GM21717 (cell line): ENCODE data around the gene NSD2.

ENCODE experiments used
- ATAC-seq: cut with Tn5 transposase; IDR thresholded peaks from one replicate; pipeline ENCODE4 v1.9.1; 2021; ENCODE audit warnings: mild to moderate bottlenecking, moderate library complexity; ENCODE audit not compliant: unreplicated experiment

NSD2 gene

GRCh38 chr4:1939664-1940509 is 68.7 kb downstream of the NSD2 start:
- ATAC-seq, result no peak

- no peak for ATAC-seq
These were observed 69.4 kb downstream of the NSD2 start for GRCh38 chr4:1940566-1940965.

- no peak for ATAC-seq
These were observed 72.7 kb downstream of the NSD2 start for GRCh38 chr4:1943928-1944327.

GRCh38 chr4:1945124-1945895 is 74.1 kb downstream of the NSD2 start:
- ATAC-seq, result no peak

GRCh38 chr4:1945912-1946311 is 74.7 kb downstream of the NSD2 start:
- no peak for ATAC-seq

- no peak for ATAC-seq
These were observed 77.0 kb downstream of the NSD2 start for GRCh38 chr4:1948232-1948631.

GRCh38 chr4:1948892-1949436 is 77.8 kb downstream of the NSD2 start:
- ATAC-seq, result no peak

GRCh38 chr4:1950369-1950768 is 79.2 kb downstream of the NSD2 start:
- ATAC-seq, result no peak

GRCh38 chr4:1952058-1952700 is 81.0 kb downstream of the NSD2 start:
- ATAC-seq, result no peak

- no peak for ATAC-seq
These were observed 81.5 kb downstream of the NSD2 start for GRCh38 chr4:1952719-1953118.

GRCh38 chr4:1953335-1953734 is 82.1 kb downstream of the NSD2 start:
- ATAC-seq, result no peak

GRCh38 chr4:1956631-1957030 is 85.4 kb downstream of the NSD2 start:
- ATAC-seq, result no peak

GRCh38 chr4:1958276-1959103 is 87.3 kb downstream of the NSD2 start:
- no peak for ATAC-seq

GRCh38 chr4:1959104-1959384 is 87.9 kb downstream of the NSD2 start:
- ATAC-seq, result no peak

GRCh38 chr4:1960170-1960825 is 89.1 kb downstream of the NSD2 start:
- no peak for ATAC-seq

GRCh38 chr4:1961038-1961437 is 89.8 kb downstream of the NSD2 start:
- ATAC-seq, result no peak

GRCh38 chr4:1961563-1961962 is 90.4 kb downstream of the NSD2 start:
- no peak for ATAC-seq

GRCh38 chr4:1962980-1963379 is 91.8 kb downstream of the NSD2 start:
- no peak for ATAC-seq

GRCh38 chr4:1964443-1964842 is 93.2 kb downstream of the NSD2 start:
- ATAC-seq, result no peak

GRCh38 chr4:1964971-1965370 is 93.8 kb downstream of the NSD2 start:
- ATAC-seq, result no peak
